GM21737 (cell line): Measurements from ENCODE around the gene PTPN21.

Source experiments
- ATAC-seq: cut with Tn5 transposase; IDR thresholded peaks from one replicate; pipeline ENCODE4 v1.9.1; 2021; ENCODE audit warnings: mild to moderate bottlenecking, moderate library complexity; ENCODE audit not compliant: unreplicated experiment

The PTPN21 gene

GRCh38 chr14:88507208-88507607, 47.6 kb downstream of the PTPN21 start:
- ATAC-seq = no peak

DNA sequence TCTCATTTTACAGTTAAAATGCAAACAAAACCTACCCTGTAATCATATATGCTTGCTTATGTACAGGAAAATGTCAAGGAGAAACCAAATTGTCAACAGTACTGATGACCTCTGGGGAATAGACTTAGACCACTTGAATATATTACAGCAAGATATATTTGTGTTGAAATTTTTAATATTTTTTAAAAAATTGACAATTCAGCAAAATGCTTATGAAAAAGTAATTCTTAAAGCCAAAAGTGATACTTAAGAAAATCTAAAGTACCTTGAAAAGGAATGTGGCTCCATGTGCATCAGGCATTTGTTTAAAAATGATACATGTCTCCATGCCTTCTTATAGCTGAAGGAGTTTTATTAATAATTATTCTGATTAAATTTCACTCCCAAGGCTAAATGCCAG, 49.2 kb downstream of the PTPN21 start:
- no peak for ATAC-seq

DNA sequence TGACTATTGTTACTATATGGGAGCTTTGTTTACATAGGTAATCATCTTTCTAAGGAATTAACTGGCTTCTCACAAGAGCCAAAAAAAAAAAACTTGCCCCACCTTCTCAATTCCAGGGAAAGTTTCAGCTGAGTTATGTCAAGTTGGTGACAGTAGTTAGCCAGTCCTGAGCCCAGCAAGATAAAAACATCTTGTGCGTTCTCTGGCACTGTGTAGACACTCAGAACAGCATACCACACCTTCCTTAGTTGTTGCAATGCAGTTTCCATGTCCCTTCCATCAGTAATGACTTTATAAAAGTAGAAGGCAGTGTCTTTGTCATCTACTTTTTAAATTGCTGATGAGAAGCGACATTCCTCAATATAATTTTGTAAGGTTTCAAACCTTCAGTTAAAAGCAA, 50.2 kb downstream of the PTPN21 start:
- no peak for ATAC-seq

- ATAC-seq = no peak
Observed at GRCh38 chr14:88503754-88504406, 50.9 kb downstream of the PTPN21 start.

GRCh38 chr14:88502740-88503139, 52.1 kb downstream of the PTPN21 start:
- ATAC-seq = no peak

GRCh38 chr14:88500611-88501010, 54.2 kb downstream of the PTPN21 start:
- no peak for ATAC-seq

DNA sequence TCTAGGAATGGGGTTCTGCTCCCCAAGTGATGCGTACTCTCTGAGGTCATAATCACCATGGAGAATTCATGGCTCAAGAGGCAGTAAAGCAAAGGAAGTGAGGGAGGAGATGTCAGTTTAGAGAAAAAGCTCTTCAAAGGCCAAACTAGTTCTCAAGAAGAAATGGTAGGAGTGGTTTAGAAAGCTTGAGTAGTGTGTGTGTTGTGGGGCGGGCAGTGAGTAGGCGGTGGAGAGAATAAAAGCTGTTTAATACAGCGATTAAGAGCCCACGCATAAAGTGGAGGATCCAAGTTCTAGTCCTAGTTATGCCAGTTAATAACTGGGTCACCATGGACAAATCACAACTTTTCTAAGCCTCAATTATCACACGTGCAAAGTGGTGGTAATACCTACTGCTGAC, 55.6 kb downstream of the PTPN21 start:
- no peak for ATAC-seq

DNA sequence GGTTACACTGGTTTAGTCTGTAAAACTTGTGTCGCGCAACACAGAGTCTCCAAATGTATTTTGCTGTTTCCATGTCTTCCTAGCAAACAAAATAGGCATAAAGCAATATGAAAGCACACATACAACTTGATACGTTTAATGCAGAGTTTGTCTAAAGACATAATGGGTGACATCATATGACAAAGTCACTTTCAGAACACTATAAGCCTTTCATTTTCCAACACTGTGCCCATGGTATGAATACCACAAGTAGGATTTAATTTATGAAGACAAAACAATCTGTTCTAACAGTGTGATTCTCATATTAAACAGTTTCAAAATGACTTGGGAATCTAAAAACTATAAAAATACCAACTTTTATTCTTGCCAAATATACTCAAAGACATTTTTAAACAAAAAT, 58.4 kb downstream of the PTPN21 start:
- no peak for ATAC-seq

- no peak for ATAC-seq
Observed at GRCh38 chr14:88493392-88494185, 61.2 kb downstream of the PTPN21 start.

DNA sequence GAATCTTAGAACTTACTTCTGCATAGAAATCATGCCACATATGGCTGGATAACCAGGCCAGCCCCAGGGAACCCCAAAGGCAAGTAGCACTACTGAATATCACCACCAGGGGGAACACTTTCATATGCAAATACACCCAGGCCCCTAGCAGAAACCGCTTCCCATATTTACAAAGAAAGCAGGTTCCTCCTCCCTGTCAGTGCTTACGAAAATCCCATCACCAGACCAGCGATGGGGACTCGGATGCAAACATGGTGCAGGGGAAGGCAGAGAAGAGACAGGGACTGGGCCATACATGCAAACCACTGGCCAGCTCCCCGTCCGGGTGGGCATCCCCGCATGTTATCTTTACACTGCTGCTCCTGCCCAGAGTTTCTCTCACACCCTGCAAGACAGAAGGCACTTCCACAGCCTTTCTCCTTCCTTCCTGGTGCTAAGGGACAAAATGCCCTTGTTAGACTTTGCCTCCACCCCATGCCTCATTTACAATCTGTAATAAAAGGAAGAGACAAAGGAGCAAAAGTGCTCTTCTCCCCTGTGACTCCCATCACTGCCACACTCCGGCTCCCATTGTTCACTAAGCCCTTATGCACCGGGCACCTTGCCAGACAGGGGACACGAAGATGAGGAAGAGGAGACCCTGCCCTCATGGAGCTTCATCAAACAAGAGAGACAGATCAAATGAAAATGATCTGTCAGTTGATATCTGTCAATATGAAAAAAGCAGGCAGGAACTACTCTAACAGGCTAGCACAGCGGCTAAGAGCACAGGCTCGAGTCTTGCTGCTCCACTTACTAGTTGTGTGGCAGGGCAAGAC, 62.3 kb downstream of the PTPN21 start:
- ATAC-seq = peak; percentile 91

DNA sequence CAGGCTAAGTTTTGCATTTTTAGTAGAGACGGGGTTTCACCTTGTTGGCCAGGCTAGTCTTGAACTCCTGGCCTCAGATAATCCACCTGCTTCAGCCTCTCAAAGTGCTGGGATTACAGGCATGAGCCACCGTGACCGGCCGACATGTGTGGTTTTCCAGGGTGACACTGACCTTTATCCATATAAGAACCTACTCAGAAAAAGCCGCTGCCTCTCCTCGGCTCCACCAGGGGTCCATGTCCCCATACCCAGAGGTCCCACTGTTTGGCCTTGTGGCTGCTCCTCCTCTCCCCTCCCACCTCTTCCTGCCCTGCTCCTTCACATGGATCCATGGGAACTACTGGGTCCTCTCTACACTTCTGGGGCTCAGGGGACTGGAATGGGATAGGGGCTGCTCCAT, 64.6 kb downstream of the PTPN21 start:
- ATAC-seq = no peak

DNA sequence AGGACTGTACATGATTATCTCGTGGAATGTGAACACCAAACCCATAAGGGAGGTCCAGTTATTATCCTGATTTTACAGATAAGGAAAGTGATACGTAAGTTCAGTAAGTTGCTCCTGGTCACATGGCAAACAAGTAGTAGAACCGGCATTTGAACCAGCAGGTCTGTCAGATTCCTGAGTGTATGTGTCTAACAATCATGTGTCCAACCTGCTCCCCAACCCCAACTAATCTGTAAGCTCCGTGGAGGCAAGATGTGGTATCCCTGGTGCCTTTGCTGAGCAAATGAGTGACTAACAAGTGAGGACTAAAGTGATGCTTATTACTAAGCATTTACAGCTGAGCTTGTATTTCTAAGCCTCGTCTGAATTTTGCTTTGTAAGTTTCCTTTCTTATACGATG, 65.9 kb downstream of the PTPN21 start:
- ATAC-seq = no peak

DNA sequence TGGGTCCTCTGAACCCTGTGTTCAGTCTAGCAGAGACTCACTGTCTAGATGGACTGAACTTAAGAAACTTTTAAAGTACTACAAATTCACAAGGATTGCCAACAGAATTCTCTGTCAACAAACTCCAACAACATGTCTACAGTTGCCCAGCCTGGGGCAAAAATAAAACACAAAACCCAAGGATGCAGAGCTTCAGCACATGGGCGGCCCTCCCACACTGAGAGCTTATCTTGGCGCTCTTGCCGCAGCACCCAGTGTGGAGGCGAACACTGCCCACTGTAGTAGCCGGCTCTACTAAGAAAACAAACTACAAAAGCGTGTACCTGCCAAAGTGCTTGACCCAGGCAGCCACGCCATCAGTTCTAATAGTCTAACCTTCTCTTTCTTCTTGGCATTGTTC, 66.7 kb downstream of the PTPN21 start:
- no peak for ATAC-seq

- ATAC-seq = no peak
Observed at GRCh38 chr14:88482524-88482923, 72.3 kb downstream of the PTPN21 start.

DNA sequence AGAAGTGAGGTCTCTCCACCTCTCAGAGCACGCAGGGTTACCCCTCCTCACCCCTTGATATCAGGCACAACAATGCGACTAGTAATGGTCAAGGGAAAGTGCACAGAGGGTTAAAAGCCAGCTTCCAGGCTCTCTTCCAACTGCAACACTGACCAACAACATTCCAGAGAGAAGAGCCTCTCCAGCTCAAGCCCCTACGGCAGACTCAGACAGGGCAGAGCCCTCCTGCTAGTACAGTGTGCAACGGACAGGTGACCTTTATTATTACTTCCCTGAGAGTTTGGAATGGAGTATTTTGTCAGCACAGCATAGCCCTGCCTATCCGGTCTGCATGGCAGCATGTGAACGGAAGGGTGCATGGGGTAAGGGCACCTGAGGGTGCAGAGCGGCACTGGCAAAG, 73.0 kb downstream of the PTPN21 start:
- no peak for ATAC-seq

DNA sequence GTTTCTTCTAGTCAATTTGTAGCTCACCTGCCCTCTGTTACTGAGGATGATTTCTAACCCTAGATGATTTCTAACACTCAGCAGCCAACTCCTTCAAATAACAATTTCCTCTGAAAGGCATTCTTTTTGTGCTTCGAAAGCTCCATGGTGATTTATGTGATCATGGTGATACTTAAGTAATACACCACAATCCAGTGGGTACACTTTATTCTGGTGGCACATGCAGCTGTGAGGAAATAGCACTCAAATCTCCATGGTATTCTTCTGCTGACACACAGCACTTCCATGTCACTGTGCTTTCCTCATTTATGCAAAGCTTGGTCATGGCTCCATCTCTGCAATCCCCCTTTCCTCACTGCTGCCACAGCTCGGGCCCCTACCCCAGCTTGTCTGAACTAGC, 73.7 kb downstream of the PTPN21 start:
- ATAC-seq = no peak

- ATAC-seq = no peak
Observed at GRCh38 chr14:88479574-88479987, 75.2 kb downstream of the PTPN21 start.

DNA sequence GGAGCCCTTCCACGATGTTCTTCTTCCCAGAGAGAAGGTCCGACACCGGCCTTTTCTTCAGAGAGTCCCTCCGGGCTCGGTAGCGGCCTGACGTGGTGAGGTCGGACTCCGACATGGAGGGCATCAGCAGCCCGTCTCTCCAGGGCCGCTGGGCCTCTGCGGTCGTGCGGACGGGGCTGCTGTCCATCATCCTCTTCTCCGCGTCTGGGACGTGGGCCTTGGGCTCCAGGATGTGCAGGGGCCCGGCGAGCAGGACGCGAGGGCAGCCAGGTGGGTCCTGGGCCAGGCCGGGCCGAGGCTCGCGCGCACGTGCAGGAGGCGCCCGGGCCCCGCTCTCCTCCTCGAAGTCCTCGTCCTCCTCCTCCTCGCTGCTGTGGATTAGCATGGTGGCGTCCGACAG, 75.9 kb downstream of the PTPN21 start:
- ATAC-seq = no peak

DNA sequence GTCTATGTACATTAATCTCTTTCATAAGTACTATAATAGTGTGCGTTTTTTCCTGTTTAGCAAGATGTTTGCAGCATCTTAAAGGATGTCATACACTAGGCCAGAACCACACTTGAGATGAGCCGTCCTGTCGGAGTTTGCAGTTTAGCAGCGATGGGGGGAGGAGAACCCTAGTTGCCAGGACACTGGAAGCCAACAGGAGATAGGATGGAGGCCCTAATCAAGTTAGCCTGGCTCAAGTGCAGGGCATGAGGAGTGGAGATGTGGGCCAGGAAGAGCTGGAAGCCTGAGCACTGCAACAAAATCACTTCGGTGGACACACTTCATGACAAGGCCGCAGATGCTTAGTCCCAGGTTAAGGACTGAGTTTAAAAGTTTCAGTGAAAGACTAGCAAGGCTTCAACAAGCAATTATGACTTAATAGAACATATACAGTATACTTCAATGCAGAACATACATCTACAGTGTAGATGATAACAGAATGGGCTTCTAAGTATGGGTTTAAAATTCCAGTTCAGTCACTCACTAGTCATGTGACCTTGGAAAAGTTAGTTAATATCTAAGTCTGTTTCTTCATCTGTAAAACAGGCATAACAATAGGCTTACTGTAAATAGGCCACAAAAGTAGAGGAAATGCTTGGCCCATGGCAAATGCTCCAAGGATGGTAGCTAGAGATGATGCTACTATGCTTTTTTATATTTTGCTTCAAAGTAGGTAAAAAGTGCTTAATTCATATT, 77.1 kb downstream of the PTPN21 start:
- ATAC-seq = no peak

GRCh38 chr14:88476825-88477224, 78.0 kb downstream of the PTPN21 start:
- no peak for ATAC-seq

DNA sequence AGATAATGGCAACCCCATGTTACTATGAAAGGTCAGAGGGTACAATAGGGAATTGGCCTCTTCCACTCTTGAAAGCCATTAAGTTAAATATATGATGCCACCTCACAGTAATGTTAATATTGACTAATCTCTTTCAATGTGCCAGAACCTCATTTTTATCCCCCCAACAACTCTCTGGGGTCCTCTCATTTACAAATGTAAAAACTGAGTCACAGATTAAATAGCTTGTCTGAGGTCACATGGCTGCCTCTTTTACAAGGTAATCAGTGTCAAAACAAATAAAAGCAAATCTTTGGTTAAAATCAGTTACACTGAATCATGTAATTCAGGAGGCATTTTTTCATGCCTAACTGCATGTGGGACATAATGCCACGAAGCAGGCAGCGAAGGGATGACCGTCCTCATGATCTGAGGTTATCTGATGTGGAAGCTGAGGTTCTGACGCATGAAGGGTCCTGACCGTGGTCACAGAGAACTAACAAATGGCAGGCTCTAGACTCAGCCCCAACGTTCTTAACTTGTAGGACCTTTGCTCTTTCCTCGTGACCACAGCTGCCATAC, 78.5 kb downstream of the PTPN21 start:
- no peak for ATAC-seq
